ENCODE data around the gene MYD88.
"Not testable (repeated sequence)": the region's sequence is repeated elsewhere in the genome, so short reads cannot be mapped to it uniquely, and the experiment has no call there.

Gene MYD88

GRCh38 chr3:38157117-38157516 lies 18.7 kb downstream of the MYD88 start:
- no peak for DNase-seq (ENCODE audit: extremely low read depth, low read depth)
- TF ChIP-seq, protein P1, sequence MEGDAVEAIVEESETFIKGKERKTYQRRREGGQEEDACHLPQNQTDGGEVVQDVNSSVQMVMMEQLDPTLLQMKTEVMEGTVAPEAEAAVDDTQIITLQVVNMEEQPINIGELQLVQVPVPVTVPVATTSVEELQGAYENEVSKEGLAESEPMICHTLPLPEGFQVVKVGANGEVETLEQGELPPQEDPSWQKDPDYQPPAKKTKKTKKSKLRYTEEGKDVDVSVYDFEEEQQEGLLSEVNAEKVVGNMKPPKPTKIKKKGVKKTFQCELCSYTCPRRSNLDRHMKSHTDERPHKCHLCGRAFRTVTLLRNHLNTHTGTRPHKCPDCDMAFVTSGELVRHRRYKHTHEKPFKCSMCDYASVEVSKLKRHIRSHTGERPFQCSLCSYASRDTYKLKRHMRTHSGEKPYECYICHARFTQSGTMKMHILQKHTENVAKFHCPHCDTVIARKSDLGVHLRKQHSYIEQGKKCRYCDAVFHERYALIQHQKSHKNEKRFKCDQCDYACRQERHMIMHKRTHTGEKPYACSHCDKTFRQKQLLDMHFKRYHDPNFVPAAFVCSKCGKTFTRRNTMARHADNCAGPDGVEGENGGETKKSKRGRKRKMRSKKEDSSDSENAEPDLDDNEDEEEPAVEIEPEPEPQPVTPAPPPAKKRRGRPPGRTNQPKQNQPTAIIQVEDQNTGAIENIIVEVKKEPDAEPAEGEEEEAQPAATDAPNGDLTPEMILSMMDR (IDR thresholded peaks at IDR 0.05; ENCODE audit: low read depth, low read length): no peak

GRCh38 chr3:38157595-38157994 lies 19.1 kb downstream of the MYD88 start:
- TF ChIP-seq, protein P1 (IDR thresholded peaks at IDR 0.05; ENCODE audit: low read depth, low read length): no peak
- no peak for DNase-seq (ENCODE audit: extremely low read depth, low read depth)

DNA sequence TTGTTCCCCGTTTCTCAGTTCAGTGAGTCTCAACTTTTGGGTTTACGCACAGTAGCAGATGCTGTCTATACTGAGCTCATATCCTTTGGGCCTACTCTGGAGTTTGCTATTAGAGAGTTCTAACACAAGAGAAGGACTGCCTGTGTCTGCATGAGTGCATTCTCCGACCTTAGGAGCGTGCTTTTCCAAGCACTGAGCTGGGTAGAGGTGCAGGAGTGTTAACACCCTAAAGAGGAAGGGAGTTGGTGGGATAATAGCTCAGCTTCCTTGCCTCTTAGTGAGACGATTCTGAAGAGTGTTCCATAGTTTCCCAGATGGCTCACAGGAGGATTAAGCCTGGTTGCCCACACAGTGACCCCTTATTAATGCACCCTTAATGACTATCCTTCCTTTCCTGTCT lies 20.0 kb downstream of the MYD88 start:
- TF ChIP-seq, protein P1 (IDR thresholded peaks at IDR 0.05; ENCODE audit: low read depth, low read length): no peak
- DNase-seq (ENCODE audit: extremely low read depth, low read depth): no peak

- DNase-seq (ENCODE audit: extremely low read depth, low read depth): not testable (repeated sequence)
These were observed 22.2 kb downstream of the MYD88 start for GRCh38 chr3:38160704-38161103.

GRCh38 chr3:38163117-38163840 lies 24.8 kb downstream of the MYD88 start:
- DNase-seq (ENCODE audit: extremely low read depth, low read depth): no peak
- TF ChIP-seq, protein P1 (IDR thresholded peaks at IDR 0.05; ENCODE audit: low read depth, low read length): no peak

- TF ChIP-seq, protein P1 (IDR thresholded peaks at IDR 0.05; ENCODE audit: low read depth, low read length): no peak
- DNase-seq (ENCODE audit: extremely low read depth, low read depth): no peak
These were observed 25.6 kb downstream of the MYD88 start for GRCh38 chr3:38163841-38164642.

DNA sequence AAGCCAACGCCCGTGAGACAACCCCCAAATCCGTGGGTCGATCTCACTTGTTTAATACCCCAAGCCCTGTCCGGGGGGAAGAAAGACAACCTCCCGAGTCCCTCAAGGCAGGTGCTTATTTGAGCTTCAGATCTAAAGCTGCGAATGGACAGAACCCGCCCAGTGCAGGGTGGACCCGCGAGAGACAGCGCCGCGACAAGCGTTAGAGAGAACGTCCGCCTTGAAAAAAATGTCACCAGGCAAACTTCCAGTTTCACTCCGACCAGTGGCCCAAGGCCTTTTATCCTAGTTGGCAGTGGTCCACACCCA lies 26.1 kb downstream of the MYD88 start:
- DNase-seq (ENCODE audit: extremely low read depth, low read depth): no peak
- TF ChIP-seq, protein P1 (IDR thresholded peaks at IDR 0.05; ENCODE audit: low read depth, low read length): no peak
